HL-60/S4 treated with retinoic acid at 250 ng/mL for 4 days and 3 days (cell line): ENCODE measurements around the gene CDH4.

ENCODE experiments used
- in situ Hi-C: fragments of 300-500 bp; cut with MboI; formaldehyde crosslinking; loops from 2 replicates; pipeline ENCODE4 v1.7.0; 2022; ENCODE audit warnings: low sequenced_read_pairs

CDH4 gene

GRCh38 chr20:61723529-61724257 lies 471.6 kb downstream of the CDH4 start:
- in situ Hi-C loops, result no loop called here

- in situ Hi-C loops, result no loop called here
Observed at GRCh38 chr20:61724376-61724775, 472.3 kb downstream of the CDH4 start.

GRCh38 chr20:61725145-61725544 lies 473.1 kb downstream of the CDH4 start:
- in situ Hi-C loops, result no loop called here

DNA sequence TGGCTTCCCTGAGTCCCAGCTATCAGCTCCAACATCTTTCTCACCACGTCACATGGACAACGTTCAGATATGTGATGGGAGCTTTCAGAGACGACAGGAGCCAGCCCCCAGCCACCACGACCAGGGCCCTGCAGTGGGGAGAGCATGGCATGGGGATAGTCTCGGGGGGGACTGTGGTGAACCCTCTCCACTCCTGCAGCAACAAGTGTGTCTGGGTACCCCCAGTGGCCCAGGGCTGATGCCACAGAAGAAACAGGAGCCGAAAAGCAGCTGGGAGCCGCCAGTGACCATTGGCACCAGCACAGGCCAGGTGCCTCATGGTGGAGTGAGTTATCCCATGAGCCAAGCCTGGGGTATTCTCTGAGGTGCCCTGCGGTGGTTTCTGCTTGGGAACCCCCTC lies 473.9 kb downstream of the CDH4 start:
- in situ Hi-C loops, result no loop called here

GRCh38 chr20:61726979-61727378 lies 474.9 kb downstream of the CDH4 start:
- in situ Hi-C loops, result no loop called here

DNA sequence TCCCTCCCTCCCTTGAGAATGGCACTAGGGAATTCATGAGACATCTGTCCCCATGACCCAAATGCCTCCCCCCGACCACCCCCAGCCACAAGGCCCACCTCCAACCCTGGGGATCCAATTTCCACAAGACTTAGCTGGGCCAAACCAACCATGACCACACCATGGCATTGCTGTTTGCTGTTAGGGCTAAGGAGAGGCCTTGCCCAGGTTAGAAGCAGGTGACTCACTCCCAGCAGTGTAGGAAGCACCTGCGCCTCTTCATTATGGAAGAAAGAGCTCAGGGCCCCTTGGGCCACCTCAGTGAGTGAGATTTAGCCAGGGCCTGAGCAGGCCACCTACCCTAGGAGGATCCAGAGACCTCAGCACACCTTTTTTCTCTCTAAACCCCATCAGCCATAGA lies 475.7 kb downstream of the CDH4 start:
- in situ Hi-C loops, result no loop called here

GRCh38 chr20:61728326-61728725 lies 476.3 kb downstream of the CDH4 start:
- in situ Hi-C loops, result no loop called here

DNA sequence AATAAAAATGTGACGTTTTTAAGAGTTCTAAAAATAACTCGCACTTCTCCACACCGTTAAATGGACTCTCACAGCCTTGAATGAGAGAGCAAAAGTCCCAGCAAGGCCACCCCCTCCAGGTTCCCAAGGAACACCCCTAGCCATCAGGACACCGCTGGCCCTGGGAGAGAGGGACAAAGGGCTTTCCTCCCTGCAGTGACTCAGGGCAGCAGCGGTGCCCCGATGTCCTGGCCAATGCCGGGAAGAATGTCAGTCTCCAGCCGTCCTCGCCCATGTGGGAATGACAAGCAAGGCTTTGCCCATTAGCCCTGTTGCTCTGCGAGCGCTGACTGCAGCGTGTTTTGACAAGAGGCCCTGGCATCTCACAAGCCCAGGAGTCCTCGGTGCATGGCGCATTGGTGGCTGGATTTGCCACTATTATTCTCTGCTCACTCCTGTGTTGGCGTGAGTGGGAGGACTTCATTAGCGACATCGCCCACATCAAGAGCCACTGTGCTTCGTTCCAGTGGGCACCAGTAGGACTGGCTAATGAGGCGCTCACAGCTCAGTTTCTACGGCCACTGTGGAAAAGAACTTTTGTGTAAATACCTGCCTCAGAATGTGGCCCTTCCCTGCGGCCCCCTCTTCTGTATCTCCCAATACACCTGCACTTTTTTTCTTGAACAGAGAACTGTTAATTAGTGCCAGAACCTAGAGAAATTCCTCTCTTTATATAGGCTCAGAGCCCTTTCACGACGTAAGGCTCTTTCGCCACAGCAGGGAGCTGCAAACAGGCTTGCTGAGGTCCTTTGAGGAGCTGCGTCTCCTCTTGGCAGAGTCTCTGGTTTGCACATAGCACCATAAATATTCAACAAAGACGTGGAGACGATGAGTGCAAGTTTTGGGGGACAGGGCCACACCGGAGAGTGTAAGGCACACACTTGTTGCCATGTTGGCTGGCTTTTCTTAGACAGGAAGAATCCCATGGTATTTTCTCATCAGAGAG lies 477.0 kb downstream of the CDH4 start:
- in situ Hi-C loops, result no loop called here

DNA sequence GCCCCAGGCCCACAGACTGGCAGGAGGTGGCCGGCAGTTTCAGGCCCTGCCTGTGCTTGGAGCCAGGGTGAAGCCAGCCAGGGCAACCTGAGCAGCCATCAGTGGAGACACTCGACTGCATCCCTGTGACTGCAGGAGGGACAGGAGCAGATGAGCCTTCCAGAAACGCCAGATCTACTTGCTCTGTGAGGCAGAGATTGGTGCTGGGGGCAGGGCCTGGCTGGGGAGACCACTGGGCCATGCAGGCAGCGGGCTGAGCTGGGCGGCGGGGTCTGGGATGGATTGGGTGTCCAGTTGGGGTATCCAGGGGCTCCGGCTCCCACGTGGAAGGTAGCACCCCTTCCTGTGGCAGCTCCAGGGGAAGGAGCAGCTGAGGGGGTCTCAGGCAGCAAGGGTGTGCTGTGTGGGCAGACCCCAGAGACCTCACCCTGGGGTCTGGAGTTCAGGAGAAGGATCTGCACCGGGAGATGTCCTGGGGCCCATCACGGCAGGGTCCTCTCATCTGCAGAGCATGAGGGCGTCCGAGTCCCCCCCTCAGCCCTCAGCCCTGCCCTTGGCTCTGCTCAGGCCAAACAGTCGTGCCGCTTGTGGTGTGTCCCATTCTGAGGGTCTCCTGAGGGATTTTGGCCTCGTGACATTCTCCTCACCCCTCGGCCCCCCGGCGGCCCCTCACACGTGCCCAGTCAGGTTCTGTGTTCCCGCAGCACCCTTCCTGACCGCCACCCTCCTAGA lies 478.7 kb downstream of the CDH4 start:
- in situ Hi-C loops, result no loop called here

DNA sequence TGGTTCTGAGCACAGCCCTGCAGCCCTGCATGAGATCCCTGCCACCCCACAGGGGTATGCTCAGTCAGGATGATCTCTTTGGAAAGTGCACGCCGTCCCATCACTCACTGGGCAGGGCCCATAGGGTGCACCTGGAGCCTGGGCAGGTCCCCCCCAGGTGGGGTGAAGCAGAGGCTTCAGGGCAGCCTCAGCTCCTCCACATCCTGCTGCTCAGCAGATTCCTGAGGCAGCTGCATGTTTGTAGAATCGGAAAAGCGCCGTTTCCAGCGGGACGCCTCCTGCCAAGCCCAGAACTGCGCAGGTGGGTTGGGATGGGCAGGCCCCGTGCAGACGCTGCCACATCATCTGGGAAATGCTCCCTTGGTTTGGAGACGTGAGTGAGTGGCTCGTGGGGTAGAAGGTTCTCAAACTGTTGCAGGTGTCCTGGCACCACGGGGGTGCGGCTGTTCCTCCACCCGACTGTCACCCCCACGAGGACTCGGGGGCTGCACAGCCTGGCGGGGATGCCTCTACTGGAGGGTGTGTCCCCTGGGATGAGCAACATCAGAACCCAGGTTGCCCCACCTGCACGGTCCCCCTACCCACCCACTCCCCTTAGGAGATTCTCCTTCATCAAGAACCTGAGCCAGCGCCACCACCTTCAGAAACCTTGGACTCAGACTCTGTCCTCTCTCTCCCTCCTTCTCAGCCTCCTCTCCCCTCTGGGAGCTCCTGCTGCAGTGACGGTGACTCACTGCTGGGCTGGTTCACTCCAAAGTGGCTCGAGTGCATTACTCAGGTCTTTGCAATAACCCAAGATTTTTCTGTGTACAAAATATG lies 479.5 kb downstream of the CDH4 start:
- in situ Hi-C loops, result no loop called here

DNA sequence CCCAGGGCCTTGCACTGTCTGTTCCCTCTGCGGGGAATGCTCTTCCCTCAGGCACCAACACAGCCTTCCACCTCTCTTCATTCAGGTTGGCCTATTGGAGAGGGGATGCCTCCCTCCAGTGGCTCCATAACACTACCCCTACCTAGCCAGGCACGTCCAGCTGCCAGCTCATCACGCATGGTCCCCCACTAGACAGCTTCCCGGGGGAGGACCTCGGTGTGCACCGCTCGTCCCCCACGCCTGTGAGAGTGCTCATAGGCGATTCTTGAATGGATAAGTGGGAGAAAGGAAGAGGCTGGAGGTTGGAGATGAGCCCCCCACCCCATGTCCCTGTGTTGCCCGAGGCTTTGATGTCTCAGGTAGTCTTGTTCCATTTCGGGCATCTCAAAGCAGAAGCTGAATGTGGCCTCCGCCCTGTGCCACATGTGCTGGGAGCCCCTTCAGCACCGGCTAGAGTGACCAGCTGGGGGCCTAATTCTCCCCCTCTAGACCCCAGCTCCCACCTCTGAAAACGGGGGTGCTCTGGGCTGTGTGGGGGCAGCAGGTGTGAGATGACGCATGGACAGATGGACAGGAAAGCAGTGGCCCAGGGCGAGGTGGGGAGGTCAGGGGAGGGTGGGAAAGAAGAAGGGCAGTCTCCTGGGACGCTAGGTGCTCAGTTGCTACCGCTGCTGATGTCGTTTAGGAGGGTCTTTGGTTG lies 480.6 kb downstream of the CDH4 start:
- in situ Hi-C loops, result no loop called here

DNA sequence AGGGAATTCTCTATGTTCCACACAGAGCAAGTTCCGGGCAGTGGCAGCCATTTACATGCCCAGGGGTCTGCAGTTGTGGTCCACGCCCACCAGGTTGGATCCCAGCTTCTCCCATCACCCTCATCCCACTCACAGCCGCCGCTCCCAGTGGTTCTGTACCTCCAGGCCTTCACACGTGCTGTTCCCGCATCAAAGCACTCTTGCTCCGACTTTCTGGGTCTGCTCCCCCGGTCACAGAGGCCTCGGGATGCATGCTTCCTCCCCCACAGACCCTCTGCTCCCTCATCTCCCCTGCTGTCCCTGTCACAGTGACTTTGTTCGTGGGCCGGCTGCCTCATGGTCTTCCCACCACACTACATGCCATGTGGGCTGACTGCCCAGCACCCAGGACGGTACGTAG lies 481.2 kb downstream of the CDH4 start:
- in situ Hi-C loops, result no loop called here

DNA sequence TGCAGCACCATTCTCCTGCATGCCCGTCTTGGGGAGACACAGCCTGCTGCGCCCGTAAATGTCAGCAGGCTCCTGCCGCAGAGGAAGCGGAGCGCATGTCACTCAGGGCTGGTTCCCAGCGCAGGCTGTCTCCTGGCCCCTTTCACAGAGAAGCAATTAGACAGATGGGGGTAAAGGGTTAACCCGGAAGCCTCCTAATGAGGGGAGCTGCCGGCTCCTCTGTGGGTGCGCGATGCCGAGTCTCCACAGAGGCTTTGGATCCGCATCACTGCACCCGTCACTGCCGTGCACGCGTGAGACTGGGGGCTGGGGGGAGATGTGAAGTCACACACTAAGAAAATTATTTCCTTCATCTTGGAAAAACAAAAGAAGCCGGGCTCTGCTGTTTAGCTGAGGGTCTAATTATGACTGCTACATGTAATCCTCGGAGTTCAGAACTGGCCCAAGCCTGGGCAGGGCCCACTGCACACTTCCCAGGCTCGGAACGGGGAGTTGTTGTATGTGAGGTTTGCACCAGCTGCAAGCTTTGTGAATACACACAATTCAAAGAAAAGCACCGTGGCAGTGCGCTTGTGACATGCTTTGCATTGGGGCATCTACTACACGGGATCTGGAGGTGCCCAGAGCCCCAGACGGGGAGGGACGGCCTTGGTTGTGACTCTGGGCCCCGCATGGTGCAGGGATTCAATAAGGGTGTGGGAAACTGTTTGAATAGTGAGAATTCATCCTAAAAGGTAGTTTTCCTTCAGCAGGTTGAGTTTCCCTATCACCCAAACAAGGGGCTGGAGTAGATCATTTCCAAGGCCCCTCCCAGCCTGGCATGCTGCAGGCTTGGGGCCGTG lies 482.1 kb downstream of the CDH4 start:
- in situ Hi-C loops, result no loop called here

- in situ Hi-C loops, result no loop called here
Observed at GRCh38 chr20:61734733-61735502, 482.9 kb downstream of the CDH4 start.

DNA sequence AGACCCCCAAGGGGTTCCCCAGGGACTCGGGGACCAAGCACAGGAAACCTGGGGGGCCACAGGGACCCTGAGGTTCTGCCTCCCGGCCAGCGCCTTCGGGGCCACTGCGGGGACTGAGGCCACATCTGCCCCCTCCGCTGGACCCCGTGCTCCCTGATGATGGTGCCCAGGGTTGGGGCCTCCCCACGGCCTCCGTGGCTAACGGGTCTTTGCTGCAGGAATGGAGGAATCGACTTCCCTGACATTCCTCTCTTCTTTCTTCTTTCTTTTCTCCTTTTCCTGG lies 483.4 kb downstream of the CDH4 start:
- in situ Hi-C loops, result no loop called here

DNA sequence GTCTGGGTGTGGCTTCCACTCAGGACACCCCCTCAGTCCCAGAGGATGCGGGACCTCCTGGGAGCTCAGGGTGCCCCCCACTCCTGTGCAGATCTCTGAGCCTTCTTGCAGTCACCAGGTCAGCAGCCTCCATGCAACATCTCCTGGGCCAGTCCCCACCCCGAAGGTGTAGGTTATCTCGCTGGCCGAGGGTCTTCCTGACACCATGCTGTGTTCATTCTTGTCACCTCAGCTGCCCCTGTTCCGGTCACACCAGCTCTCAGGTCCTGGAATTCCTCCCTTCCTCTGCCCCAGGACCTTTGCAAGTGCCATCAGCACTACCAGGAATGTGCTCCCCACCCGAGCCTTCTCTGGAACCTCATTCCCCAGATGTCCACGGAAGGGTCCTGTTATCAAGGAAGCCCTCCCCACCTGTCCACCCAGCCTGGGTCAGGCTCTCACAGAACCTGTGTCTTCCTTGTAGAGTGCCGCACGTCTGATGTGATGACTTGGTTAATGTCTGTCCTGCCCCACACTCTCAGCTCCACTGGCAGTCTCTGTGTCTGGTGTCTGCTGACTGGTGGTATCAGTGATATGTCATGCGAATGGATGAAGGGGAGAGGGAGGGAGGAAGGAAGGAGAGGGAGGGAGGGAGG lies 484.1 kb downstream of the CDH4 start:
- in situ Hi-C loops, result no loop called here

GRCh38 chr20:61736751-61737310 lies 484.8 kb downstream of the CDH4 start:
- in situ Hi-C loops, result no loop called here

- in situ Hi-C loops, result no loop called here
Observed at GRCh38 chr20:61737346-61737745, 485.3 kb downstream of the CDH4 start.
